Activated CD8-positive, alpha-beta memory T cell treated with anti-CD3 and anti-CD28 coated beads, Interleukin-2, amount 50 U/mL, for 24 hours (primary cell): Measurements from ENCODE around the gene EGLN2.
"Not testable (repeated sequence)": the region's sequence is repeated elsewhere in the genome, so short reads cannot be mapped to it uniquely, and the experiment has no call there.

Source experiments
- DNase-seq: peaks from one replicate; pipeline ENCODE4 v3.0.0-alpha.2; 2020; ENCODE audit errors: extremely low read depth

Gene EGLN2

DNA sequence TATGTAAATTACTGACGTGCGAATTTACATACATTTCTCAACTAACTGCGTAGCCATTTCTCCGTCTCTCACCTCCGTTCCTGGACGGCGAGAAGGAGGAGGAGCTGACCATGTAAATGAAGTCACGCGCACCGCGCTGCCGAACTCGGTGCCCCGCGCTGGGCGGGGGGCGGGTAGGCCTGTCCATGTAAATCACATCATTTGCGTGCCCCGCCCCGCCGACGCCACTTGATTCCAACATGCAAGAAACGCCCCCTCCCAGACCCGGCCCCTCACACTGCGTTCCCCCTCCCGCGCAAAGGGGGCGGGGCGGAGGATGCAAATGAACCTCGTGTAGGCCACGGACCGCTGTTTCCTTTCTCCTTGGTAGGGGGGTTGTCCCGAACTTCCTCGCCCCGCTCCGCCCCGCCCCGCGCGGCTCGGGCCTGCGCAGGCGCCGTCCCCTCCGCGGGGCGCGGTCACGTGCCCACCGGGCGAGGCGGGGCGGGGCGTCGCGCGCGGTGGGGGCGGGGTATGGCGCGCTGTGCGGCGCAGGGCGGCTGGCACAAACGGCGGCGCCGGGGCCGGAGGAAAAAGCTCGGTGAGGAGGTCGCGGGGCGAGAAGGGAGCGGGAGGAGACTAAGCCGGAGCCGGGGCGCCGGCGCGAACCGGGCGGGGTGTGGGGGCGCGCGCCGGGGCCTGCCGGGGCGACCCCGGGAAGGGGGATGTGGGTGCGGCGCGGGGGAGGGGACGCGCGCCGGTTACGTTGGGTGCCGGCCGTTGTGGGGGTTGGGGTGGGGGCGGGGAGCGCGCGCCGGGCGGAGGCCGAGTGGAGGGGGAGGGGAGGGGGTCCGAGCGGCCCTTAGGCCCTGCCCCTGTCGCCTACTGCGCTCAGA, at the start of gene EGLN2:
Gene EGLN2, plus strand, starts transcription at position 509 of the 875 bp plus-strand sequence. CDS start 1,382 bp downstream, outside the sequence.
- peak; percentile 100 for DNase-seq

DNA sequence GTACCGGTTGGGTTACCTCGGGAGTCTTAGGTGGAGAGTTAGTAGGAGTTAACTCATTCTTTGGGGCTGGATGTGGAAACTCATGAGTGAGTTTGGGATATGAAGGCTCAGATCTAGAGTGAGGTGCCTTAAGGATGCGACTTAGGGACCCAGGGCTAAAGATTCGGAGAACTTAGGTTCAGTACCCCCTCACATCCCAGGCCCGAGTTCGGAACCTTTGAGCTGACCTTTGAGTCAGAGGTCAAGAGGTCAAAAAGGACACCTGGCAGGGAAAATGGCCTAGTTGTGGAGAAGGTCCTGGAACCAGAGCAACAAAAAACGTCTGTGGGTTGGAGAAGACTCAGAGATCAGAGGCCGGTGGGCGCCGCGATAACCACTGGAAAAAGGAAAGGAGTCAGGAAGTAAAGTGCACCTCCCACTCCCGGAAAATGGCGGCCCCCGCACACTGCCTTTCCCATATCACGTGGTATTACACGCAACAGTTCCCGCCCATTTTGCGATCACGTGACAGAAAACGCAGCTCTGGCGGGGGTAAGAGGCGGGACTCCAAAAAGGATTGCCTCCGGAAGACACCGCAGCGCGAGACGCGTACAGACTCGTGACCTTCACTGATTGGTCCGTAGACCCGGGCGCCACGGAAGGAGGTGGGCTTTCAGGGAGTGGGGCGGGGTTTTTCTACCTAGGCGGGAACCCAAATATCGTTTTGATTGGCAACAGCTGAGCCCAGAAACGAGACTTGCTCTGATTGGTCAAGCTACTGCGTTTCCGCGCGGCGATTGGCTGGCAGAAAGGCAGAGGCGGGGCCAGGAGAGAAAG, 48.7 kb upstream of the EGLN2 start, which contains the start of gene ACTMAP:
Gene ACTMAP, minus strand, starts transcription at position 420 of the 816 bp plus-strand sequence. CDS start 674 bp downstream, outside the sequence.
- peak; percentile 99 for DNase-seq

DNA sequence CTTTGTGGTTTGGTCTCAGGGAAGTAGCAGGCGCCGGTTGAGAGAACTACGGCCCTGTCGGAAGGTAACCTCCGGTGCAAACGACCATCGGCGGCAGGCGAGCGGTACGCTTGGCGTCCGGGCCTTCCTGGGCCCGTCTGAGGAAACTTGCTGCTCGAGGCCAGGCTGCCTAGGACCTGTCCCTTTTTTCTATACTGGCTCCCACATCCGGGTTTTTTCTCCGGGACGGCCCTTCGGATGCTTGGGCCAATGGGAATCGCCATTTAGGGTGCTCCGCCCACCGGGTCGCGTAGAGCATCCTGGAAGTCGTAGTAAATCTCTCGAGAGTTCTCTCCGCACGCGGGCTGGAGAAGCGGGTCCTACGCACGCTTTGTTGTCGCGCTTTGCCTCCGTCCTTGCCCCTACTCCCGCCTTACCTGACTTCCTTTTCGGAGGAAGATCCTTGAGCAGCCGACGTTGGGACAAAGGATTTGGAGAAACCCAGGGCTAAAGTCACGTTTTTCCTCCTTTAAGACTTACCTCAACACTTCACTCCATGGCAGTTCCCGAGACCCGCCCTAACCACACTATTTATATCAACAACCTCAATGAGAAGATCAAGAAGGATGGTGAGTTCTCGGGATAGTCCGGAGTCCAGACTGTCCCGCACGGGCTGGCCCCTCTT, 48.0 kb upstream of the EGLN2 start, which contains the start of gene SNRPA:
Gene SNRPA, plus strand, starts transcription at position 330 of the 664 bp plus-strand sequence. Its CDS starts 206 bp downstream, at position 536.
- peak; percentile 91 for DNase-seq

DNA sequence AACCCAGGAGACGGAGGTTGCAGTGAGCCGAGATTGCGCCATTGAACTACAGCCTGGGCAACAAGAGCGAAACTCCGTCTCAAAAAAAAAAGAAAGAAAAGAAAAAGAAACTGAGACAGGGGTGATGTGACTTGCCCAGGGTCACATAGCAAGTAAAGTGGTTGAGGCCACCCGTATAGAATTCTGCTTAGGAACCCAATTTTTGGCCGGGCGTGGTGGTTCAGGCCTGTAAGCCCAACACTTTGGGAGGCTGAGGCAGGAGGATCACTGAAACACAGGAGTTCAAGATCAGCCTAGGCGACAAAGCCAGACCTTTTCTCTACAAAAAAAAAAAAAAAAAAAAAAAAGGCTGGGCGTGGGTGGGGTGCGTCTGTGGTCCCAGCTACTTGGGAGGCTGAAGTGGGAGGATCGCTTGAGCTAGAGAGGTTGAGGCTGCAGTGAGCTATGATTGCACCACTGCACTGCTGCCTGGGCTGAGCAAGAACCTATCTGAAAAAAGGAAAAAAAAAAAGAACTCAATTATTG, 46.7 kb upstream of the EGLN2 start:
- DNase-seq = no peak

DNA sequence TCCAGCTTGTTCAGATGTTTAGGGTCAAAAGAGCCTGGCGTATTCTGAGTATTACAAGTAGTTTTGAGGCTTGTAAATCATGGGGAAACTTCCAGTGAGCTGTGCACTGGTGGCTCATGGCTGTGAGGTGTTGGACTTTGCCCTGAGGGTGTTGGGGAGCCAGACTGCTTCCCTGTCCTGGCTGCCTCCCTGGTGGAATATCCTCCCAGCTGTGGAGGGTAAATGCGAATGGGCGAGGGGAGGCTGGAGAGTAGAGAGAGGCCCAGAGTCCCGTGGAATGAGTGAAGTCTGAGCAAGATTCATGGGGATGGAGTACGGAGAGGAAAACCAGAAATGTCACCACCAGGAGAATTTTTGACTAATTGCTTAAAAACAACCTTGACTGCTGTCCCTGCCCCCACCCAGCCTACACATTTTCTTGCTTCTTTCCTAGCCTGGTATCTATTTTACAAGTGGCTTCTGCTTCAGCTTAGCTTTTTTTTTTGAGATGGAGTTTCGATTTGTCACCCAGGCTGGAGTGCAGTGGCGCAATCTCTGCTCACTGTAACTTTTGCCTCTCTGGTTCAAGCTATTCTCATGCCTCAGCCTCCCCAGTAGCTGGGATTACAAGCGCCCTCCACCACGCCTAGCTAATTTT, 44.3 kb upstream of the EGLN2 start:
- peak; percentile 51 for DNase-seq

DNA sequence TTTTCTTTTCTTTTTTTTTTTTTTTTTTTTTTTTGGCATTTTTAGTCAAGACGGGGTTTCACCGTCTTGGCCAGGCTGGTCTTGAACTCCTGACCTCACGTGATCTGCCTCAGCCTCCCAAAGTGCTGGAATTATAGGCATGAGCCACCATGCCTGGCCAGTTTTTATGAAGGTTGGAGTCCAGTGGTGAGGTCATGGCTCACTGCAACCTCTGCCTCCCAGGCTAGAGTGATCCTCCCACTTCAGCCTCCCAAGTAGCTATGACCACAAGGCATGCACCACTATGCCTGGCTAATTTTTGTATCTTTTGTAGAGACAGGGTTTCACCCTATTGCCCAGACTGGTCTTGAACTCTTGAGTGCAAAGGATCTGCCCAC, 43.8 kb upstream of the EGLN2 start:
- no peak for DNase-seq

DNA sequence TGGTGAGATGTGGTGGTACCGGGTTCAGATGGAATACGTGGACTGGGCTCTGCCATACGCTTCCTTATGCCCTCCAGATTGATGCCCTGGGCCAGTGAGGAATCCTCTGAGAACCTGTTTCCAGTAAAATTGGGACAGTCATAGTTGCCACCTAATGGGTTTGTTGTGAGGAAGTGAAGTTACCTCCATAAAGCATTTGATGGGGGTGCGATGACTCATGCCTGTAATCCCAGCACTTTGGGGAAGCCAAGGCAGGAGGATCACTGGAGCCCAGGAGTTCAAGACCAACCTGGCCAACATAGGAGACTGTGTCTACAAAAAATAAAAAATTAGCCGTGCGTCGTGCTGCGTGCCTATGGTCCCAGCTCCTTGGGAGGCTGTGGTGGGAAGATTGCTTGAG, 43.2 kb upstream of the EGLN2 start:
- no peak for DNase-seq

DNA sequence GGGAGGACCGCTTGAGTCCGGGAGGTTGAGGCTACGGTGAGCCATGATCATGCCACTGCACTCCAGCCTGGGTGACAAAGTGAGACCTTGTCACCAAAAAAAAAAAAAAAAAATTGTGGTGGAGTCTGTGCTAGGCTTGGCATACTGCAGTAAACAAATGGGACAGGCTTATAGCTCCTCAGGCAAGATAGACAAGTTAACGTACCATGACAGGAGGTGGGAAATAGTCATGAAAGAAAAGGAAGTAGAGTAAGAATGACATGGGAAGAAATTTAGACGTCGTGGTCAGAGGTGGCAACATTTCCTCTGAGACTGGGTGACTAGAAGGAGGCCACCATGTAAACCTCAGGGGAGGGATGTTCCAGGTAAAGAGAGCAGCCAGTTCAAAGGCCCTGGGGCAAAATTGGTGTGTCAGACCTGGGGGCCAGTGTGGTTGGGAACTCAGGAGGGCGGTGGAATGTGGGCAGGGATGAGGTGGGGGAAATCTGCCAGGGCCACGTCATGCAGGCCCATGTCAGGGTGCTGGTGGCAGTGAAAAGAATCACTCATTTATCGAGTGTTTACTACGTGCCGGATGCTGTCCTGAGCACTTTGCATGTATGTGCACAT, 42.4 kb upstream of the EGLN2 start:
- no peak for DNase-seq

DNA sequence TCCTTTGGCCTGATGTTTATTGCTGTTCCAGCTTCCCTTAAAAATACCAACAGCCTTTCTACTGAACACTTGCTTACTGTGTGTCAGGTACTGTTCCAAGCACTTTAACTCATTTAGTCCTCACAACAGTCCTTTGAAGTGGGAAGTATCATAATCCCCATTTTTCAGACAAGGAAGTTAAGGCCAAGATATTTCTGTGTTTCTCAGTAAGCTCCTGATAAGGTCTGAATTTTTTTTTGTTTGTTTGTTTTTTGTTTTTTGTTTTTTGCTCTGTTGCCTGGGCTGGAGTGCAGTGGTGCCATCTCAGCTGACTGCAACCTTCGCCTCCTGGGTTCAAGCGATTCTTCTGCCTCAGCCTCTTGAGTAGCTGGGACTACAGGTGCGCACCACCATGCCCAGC, 40.5 kb upstream of the EGLN2 start:
- DNase-seq = no peak

DNA sequence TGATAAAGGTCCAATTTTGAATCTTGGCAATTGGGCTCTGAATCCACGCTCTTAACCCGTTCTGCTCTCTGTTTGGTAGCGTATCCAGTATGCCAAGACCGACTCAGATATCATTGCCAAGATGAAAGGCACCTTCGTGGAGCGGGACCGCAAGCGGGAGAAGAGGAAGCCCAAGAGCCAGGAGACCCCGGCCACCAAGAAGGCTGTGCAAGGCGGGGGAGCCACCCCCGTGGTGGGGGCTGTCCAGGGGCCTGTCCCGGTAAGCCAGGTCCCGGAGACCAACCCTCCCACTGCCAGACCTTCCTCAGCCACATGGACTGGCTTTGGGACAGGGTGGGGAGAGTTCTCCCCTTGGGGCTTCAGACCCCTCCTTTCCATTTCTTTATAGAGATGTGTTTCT, 39.6 kb upstream of the EGLN2 start:
- DNase-seq = no peak

DNA sequence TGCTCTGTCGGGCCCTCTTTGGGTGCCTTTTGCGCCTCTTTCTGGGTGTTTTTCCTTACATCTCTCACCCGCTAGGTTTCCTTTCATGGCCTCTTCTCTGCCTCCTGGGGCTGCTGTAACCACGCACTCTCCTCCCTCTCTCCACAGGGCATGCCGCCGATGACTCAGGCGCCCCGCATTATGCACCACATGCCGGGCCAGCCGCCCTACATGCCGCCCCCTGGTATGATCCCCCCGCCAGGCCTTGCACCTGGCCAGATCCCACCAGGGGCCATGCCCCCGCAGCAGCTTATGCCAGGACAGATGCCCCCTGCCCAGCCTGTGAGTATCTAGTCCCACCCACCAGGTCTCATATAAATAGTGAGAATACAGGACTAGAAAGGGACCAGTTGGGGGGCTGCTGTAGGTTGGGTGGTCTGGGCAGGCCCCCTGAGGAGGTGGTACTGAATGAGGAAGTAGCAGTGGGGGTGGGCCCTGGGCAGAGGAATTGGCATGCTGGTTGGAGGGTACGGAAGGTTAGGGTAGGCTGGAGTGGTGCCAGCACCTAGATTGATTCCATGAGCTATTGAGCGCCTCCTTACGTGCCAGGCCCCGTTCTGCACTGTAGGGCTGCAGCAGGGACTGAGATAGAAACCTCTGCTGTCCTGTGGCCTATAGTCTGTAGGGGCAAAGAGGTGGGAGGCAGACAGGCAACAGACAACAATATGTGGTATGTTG, 36.1 kb upstream of the EGLN2 start:
- no peak for DNase-seq

DNA sequence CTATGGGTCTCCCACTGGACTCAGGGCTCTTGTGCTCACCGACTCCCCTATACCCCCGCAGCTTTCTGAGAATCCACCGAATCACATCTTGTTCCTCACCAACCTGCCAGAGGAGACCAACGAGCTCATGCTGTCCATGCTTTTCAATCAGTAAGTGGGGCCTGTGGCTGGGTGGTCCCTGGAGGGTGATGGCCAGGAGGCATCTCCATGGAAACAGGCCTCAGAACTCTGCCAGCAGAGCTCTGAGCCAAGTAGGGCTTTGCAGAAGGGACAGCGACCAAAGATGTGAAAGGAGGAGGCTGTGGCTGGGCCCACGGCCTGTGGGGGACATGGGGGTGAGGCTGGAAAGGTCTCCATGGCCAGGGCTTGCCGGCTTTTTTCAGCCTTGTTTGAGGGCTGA, 35.5 kb upstream of the EGLN2 start:
- DNase-seq = no peak

DNA sequence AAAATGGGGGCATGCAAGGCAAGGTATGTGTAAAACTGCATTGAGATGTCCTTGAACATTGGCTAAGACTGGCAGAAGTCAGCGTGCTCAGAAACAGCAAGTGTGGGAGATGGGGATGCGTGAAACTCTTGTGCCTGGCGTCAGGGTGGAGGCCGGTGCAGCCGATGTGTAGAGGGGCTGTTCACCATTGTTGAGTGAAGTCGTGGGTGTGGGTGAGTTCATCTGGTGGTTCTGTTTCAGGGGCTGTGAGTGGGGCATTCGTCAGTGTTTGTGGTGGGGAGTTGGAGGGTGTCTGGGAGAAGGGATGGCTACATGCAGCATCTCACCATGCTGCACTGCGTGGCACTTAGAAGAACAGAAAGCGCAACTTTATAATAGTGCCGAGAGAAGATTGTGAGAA, 35.0 kb upstream of the EGLN2 start:
- no peak for DNase-seq

DNA sequence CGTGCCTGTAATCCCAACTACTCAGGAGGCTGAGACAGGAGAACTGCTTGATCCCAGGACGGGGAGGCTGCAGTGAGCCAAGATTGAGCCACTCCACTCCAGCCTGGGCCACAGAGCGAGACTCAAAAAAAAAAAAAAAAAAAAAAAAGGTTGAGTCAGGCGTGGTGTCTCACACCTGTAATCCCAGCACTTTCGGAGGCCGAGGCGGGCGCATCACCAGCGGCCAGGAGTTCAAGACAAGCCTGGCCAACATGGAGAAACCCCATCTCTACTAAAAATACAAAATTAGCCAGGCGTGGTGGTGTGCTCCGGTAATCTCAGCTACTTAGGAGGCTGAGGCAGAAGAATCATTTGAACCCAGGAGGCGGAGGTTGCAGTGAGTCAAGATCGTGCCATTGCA, 32.6 kb upstream of the EGLN2 start:
- not testable (repeated sequence) for DNase-seq

DNA sequence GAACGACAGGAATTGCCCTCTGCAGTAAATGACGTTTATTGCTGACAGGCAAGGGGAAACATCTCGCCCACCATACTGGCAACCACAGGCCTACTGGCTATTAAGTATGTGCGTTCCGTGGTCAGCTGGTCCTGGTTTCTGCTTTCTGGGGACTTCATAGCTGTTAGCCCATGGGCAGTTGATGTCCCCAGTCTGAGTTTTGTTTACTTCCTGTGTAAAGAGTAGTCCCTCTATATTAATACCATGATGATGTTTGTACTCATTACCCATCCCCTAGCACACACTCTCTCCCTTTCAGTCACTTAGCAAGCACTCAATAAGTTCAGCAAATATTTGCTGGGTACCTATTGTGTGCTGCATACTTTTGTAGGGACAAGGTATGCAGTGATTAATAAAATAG, 30.1 kb upstream of the EGLN2 start:
- DNase-seq = no peak

DNA sequence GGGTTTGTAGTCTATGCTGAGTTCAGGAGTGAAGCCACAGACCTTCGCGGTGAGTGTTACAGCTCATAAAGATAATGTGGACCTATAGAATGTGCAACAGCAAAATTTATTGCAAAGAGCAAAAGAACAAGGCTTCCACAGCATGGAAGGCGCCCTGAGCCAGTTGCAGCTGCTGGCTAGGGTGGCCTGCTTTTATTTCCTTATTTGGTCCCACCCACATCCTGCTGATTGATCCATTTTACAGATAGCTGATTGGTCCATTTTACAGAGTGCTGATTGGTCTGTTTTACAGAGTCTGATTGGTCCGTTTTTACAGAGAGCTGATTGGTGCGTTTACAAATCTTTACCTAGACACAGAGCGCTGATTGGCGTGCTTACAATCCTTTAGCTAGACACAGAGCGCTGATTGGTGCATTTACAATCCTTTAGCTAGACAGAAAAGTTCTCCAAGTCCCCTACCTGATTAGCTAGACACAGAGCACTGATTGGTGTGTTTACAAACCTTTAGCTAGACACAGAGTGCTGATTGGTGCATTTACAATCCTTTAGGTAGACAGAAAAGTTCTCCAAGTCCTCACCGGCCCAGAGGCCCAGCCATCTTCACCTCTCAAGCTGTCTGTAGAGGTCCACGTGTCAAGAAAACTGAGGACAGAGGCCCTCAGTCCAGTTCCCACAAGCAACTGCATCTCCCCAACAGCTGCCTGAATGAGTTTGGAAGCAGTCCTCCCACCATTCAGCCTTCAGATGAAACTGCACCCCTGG, 27.7 kb upstream of the EGLN2 start:
- DNase-seq = not testable (repeated sequence)

DNA sequence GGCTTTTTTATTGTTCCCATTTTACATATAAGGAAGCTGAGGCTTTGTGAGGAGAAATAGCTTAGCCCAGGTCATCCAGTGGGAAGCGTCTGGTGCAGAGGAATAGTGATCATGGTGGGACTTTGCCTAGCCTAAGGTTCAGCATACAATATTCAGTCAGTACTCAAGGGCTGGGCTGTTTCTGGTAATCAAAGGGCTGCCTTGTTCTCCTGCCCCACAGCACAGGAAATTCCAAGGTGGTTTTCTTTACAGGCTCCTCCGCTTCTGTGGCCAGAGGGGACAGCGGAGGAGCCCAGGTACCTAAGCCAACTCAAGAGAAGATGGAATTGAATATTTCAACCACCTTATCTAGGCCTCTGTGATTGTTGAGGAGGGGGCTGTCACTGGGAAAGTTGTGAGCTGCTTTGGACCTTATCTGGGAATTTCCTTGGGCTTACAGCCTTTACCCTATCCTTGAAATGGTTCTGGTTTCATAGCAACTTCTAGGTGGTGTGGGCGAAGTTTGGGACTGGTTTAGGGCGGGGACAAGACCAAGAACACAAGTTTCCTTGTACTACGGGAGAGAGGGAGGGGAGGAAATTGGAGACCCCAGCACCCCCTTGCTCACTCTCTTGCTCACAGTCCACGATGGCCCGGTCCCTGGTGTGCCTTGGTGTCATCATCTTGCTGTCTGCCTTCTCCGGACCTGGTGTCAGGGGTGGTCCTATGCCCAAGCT, 23.9 kb upstream of the EGLN2 start, which contains the start of gene MIA:
Gene MIA, plus strand, starts transcription at position 606 of the 716 bp plus-strand sequence. Its CDS starts 22 bp downstream, at position 628.
- DNase-seq = no peak

DNA sequence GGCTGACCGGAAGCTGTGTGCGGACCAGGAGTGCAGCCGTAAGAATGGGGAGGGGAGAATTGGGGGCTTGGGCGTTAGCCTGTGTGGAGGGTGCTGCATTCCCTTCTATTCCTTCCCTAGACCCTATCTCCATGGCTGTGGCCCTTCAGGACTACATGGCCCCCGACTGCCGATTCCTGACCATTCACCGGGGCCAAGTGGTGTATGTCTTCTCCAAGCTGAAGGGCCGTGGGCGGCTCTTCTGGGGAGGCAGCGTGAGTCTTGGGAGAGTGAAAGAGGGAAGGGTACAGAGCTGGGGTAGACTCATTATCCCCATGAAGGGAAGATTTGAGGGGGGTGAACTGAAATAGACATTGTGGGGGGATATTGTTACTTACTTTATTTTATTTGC, 23.4 kb upstream of the EGLN2 start:
- DNase-seq = no peak

DNA sequence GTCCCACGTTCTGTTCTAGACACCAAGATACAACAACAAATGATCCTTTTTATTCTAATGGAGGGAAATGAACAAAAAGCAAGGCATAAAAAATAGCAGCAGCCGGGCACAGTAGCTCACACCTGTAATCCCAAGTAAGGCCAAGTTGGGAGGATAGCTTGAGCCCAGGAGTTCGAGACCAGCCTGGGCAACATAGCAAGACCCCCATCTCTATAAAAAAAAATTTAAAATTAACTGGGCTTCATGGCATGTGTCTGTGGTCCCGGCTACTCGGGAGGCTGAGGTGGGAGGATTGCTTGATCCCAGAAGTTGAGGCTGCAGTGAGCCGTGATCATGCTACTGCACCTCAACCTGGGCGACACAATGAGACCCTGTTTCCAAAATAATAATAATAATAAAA, 22.6 kb upstream of the EGLN2 start:
- no peak for DNase-seq
